T-helper 2 cell treated with Interferon-gamma antibody and Interleukin-4, amounts not matched to agents 5 μg/mL and 100 μg/mL, for 36 hours (primary cell): ENCODE data around the gene IFNA21.
"Not testable (repeated sequence)": the region's sequence is repeated elsewhere in the genome, so short reads cannot be mapped to it uniquely, and the experiment has no call there.

Source experiments
- DNase-seq: peaks from one replicate; pipeline ENCODE4 v3.0.0; 2021; ENCODE audit warnings: low spot score
- H3K27ac Mint-ChIP-seq: one replicate; pipeline ENCODE4 v1.8.0; 2021; ENCODE audit warnings: mild to moderate bottlenecking, mixed read lengths
- H3K27me3 Mint-ChIP-seq: one replicate; pipeline ENCODE4 v1.8.0; 2021; ENCODE audit warnings: low read depth, mixed read lengths
- H3K36me3 Mint-ChIP-seq: one replicate; pipeline ENCODE4 v1.8.0; 2021; ENCODE audit warnings: low read depth, mixed read lengths
- H3K4me1 Mint-ChIP-seq: one replicate; pipeline ENCODE4 v1.8.0; 2021; ENCODE audit warnings: low read depth, mixed read lengths
- H3K4me3 Mint-ChIP-seq: one replicate; pipeline ENCODE4 v1.8.0; 2022; ENCODE audit warnings: mild to moderate bottlenecking, moderate library complexity, mixed read lengths
- H3K9me3 Mint-ChIP-seq: one replicate; pipeline ENCODE4 v1.8.0; 2021; ENCODE audit warnings: mixed read lengths

Gene IFNA21

DNA sequence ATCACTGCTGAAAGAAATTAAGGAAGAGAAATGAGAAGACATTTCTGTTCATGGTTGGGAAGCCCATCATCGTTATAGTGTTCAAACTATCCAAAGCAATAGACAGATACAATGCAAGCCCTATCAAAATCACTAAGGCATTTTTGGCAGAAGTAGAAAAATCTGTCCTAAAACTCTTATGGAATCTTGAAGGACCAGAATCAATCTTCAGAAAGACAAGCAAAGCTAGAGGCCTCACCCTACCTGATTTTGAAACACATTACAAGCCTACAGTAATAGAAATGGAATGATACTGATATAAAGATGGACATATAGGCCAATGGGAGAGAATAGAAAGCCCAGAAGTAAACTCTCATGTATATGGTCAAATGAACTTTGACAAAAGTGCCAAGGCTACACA lies 4.9 kb upstream of the IFNA21 start:
- H3K4me3 Mint-ChIP-seq: no peak overlapping the region
- no peak overlapping the region for H3K27ac Mint-ChIP-seq
- H3K27me3 Mint-ChIP-seq: peaks cover 62% of the 10 kb centered on the region
- no peaks in the 10 kb centered on the region for H3K9me3 Mint-ChIP-seq
- H3K36me3 Mint-ChIP-seq: no peaks in the 10 kb centered on the region
- peaks cover 5% of the 10 kb centered on the region for H3K4me1 Mint-ChIP-seq
- no peak for DNase-seq

DNA sequence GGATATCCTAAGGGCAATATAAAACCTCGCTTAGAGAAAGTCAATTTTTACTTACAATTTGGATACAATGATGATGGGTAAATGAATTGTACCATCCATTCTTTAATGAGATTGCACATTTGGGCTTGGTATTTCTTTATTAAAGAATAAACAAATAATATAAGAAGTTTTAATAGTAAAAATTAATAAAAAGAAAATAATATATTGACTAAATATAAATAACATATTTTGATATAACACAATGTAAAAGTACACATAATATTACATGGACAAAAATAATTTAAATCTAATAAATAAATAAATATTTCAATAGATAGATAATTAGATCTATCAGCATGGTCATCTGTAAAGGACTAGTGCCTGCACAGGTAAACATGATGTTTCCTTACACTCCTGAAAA lies 944 bp downstream of the IFNA21 start:
- peaks cover 33% of the 10 kb centered on the region for H3K27me3 Mint-ChIP-seq
- peaks cover 28% of the 10 kb centered on the region for H3K4me1 Mint-ChIP-seq
- no peak for DNase-seq
- H3K27ac Mint-ChIP-seq: no peak overlapping the region
- peaks cover 9% of the 10 kb centered on the region for H3K9me3 Mint-ChIP-seq
- no peak overlapping the region for H3K4me3 Mint-ChIP-seq
- peaks cover 9% of the 10 kb centered on the region for H3K36me3 Mint-ChIP-seq

DNA sequence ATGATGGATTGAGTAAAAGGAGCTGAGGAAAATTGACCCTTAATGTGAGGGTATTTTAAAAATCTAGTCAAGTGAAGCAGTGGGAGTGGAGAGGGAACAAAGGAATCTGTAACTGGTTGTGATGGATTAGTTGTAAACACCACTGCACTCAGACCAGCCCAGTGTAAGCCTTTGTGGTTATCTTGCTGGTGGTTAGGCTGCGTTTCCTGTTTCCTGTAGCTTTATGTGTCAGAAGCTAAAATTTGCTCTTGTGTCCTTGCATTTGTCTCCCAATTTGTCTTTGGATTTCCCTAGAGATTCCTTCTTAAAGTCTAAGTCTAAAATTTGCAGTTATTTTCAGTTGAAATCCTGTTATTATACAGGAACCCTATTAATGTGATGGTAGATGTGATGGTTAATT lies 6.3 kb downstream of the IFNA21 start:
- Mint-ChIP-seq H3K27ac (peak overlapping the region; percentile 17), H3K4me3 (peak overlapping the region; percentile 77), H3K9me3 (peaks cover 28% of the 10 kb centered on the region), H3K27me3 (no peaks in the 10 kb centered on the region), H3K4me1 (peaks cover 58% of the 10 kb centered on the region), H3K36me3 (peaks cover 18% of the 10 kb centered on the region)
- peak; percentile 37 for DNase-seq

DNA sequence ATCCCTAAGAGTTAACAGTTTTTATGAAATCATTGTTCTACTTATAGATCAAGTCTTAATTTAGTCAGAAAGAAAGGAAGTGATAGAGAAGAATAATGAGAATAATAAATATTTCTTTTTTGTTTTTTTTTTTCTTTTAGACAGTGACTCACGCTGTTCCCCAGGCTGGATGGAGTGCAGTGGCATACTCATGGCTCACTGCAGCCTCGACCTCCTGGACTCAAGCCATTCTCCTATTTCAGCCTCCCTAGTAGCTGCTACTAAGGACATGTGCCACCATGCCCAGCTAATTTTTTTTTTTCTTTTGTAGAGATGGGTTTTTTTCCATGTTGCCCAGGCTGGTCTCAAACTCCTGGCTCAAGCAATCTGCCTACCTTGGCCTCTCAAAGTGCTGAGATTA lies 11.0 kb downstream of the IFNA21 start:
- H3K9me3 Mint-ChIP-seq: peaks cover 19% of the 10 kb centered on the region
- H3K27me3 Mint-ChIP-seq: peaks cover 11% of the 10 kb centered on the region
- peaks cover 38% of the 10 kb centered on the region for H3K4me1 Mint-ChIP-seq
- no peak overlapping the region for H3K4me3 Mint-ChIP-seq
- H3K36me3 Mint-ChIP-seq: peaks cover 9% of the 10 kb centered on the region
- no peak for DNase-seq
- H3K27ac Mint-ChIP-seq: no peak overlapping the region

GRCh38 chr9:21154018-21154608 lies 12.3 kb downstream of the IFNA21 start:
- H3K36me3 Mint-ChIP-seq: peaks cover 11% of the 10 kb centered on the region
- no peak for DNase-seq
- no peak overlapping the region for H3K27ac Mint-ChIP-seq
- H3K4me1 Mint-ChIP-seq: peaks cover 28% of the 10 kb centered on the region
- H3K4me3 Mint-ChIP-seq: peak overlapping the region; percentile 7
- H3K9me3 Mint-ChIP-seq: peaks cover 19% of the 10 kb centered on the region
- H3K27me3 Mint-ChIP-seq: peaks cover 17% of the 10 kb centered on the region

DNA sequence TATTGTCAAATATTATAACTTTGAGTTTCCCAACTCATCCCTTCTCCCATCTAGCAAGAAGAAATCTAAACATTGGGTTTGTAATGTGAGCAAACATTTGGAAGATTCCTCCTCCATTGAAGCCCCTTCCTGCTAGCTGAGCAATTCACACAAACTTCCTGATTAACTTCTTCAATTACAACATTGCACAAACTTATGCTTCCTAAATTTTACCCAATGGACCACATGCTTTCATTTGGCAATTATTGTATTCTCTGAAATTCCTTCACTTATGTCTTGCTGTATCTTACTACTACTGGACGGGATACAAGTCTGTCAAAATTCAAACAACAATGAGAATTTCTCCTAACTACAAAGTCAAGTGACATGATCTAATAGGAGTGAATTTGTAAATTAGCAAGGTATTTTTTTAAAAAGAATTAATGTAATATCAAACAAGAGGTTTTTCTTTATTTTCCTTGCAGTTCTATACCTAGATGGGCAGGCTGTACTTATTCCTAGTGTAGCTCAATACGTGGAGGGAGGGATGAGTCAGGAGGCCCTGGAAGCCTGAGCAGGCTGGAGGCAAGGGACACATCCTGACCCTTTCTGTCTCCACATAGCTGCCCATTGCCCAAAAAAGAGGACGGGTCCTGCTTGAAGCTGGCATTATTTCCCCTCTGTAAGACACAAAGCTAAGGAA lies 13.0 kb downstream of the IFNA21 start:
- H3K36me3 Mint-ChIP-seq: peaks cover 10% of the 10 kb centered on the region
- DNase-seq: no peak
- no peak overlapping the region for H3K4me3 Mint-ChIP-seq
- peaks cover 18% of the 10 kb centered on the region for H3K27me3 Mint-ChIP-seq
- peaks cover 22% of the 10 kb centered on the region for H3K9me3 Mint-ChIP-seq
- peaks cover 24% of the 10 kb centered on the region for H3K4me1 Mint-ChIP-seq
- H3K27ac Mint-ChIP-seq: no peak overlapping the region

- Mint-ChIP-seq H3K36me3 (peaks cover 37% of the 10 kb centered on the region), H3K9me3 (peaks cover 52% of the 10 kb centered on the region), H3K4me1 (peaks cover 35% of the 10 kb centered on the region), H3K27me3 (peaks cover 11% of the 10 kb centered on the region), H3K4me3 (peak overlapping the region; percentile 48), H3K27ac (peak overlapping the region; percentile 87)
- no peak for DNase-seq
Measured at GRCh38 chr9:21144603-21145002, 21.9 kb downstream of the IFNA21 start.

DNA sequence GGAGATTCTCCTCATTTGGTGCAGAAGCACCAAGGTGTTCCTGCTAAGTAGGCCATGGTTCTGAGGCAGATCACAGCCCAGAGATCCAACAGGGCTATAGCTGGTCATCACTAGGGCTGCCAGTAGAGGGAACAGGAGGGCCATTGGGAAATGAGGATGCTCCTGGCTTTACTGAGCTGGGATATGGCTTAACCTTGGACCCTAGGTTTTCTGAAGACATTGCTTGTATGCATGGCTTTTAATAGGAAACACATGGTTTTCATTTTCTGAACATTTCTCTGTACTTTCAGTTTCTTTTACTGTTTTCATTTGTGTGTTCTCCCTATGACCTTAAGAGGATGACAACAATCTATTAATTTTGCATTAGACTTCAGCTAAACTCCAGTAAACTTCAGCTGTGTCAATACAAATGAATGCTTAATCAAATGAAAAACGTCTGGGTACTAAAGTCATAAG lies 25.0 kb downstream of the IFNA21 start, which contains the start of gene IFNW1:
Gene IFNW1, minus strand, starts transcription at position 406 of the 456 bp plus-strand sequence. Its CDS starts 262 bp downstream, at position 144.
- Mint-ChIP-seq H3K36me3 (peaks cover 20% of the 10 kb centered on the region), H3K4me1 (peaks cover 33% of the 10 kb centered on the region), H3K4me3 (no peak within 1 kb of the TSS), H3K27ac (no peak within 1 kb of the TSS), H3K27me3 (peaks cover 15% of the 10 kb centered on the region), H3K9me3 (peaks cover 26% of the 10 kb centered on the region)
- no peak for DNase-seq

DNA sequence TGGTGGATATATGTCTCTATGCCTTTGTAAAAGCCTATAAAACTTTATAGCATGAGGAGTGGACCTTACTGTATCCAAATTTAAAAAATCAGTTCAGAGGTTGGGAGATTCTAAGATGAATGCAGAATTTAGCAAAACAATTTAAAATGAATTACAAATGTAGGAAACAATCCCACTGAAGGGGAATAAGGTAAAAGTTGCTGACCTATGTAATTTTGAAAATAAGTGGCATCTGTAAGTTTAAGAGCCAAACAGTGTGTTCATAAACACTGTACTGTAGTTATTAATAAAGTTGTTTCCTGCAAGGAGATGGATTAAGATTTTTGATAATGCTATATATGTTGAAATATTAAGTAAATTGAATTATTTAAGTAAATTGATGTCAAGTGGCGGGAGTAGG lies 29.4 kb downstream of the IFNA21 start:
- no peaks in the 10 kb centered on the region for H3K36me3 Mint-ChIP-seq
- peaks cover 9% of the 10 kb centered on the region for H3K4me1 Mint-ChIP-seq
- no peak overlapping the region for H3K4me3 Mint-ChIP-seq
- H3K27me3 Mint-ChIP-seq: peaks cover 33% of the 10 kb centered on the region
- H3K27ac Mint-ChIP-seq: no peak overlapping the region
- no peaks in the 10 kb centered on the region for H3K9me3 Mint-ChIP-seq
- no peak for DNase-seq

DNA sequence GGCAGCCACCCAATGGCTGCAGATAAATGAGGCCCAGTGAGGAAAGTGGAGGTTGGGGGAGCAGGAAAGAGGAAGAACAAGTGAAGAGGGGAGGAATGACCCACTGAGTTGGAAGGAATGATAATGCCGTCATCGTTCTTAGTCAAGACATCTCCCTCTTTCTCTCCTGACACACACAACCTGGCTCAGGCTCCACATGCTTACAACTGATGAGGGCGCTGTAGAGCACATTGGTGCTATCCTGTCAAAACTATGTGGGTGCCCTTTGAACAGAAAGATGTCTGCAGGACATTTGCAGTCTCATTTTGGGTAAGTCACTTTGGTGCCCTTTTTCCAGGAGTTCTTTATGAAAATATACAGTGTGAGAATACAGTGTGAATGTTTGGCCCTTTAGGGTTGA lies 30.7 kb downstream of the IFNA21 start:
- Mint-ChIP-seq H3K36me3 (no peaks in the 10 kb centered on the region), H3K27ac (no peak overlapping the region), H3K4me3 (no peak overlapping the region), H3K27me3 (peaks cover 36% of the 10 kb centered on the region), H3K9me3 (no peaks in the 10 kb centered on the region), H3K4me1 (no peaks in the 10 kb centered on the region)
- DNase-seq: no peak

GRCh38 chr9:21128186-21128585 lies 38.3 kb downstream of the IFNA21 start:
- not testable (repeated sequence) for DNase-seq, H3K4me3 Mint-ChIP-seq, H3K27ac Mint-ChIP-seq
- H3K27me3 Mint-ChIP-seq: peaks cover 28% of the 10 kb centered on the region
- peaks cover 24% of the 10 kb centered on the region for H3K9me3 Mint-ChIP-seq
- peaks cover 12% of the 10 kb centered on the region for H3K36me3 Mint-ChIP-seq
- H3K4me1 Mint-ChIP-seq: peaks cover 13% of the 10 kb centered on the region

DNA sequence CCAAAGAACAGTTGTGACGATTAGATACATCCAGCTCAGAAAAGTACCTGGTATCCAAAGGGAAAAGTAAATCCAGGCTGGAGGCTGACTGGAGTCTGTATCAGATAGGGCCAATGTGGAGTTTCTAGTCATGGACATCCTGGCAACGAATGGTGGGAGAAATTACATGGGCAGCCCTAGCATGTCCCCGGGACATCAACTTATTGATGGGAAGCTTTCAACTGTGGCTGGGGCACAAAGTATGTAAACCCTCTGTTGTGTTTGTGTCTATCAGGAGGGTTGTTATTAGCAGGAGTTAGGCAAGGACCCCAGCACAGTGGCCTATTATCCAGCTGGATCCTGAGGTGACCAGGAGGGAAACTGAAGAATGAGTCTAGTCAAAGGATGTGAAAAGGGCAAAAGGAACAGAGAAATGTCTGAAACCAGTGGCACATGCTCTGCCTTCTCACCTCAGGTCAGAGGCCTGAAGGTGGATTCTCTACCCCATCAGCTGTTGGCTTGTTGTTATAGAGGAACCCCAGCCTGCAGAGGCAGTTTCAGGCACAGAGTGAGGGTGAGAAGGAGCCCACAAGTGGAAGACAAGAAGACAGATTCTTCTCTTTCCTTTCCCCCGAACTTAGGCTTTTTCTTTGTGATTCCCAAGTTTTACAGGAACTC lies 44.7 kb downstream of the IFNA21 start:
- Mint-ChIP-seq H3K4me3 (no peak overlapping the region), H3K27ac (no peak overlapping the region), H3K4me1 (peaks cover 3% of the 10 kb centered on the region), H3K27me3 (peaks cover 43% of the 10 kb centered on the region), H3K36me3 (no peaks in the 10 kb centered on the region), H3K9me3 (peaks cover 6% of the 10 kb centered on the region)
- no peak for DNase-seq

GRCh38 chr9:21121079-21121478 lies 45.4 kb downstream of the IFNA21 start:
- peaks cover 42% of the 10 kb centered on the region for H3K27me3 Mint-ChIP-seq
- peaks cover 3% of the 10 kb centered on the region for H3K4me1 Mint-ChIP-seq
- no peaks in the 10 kb centered on the region for H3K36me3 Mint-ChIP-seq
- H3K27ac Mint-ChIP-seq: no peak overlapping the region
- H3K9me3 Mint-ChIP-seq: no peaks in the 10 kb centered on the region
- no peak overlapping the region for H3K4me3 Mint-ChIP-seq
- no peak for DNase-seq

- Mint-ChIP-seq H3K27me3 (peaks cover 39% of the 10 kb centered on the region), H3K27ac (no peak overlapping the region), H3K4me1 (peaks cover 3% of the 10 kb centered on the region), H3K9me3 (no peaks in the 10 kb centered on the region), H3K4me3 (no peak overlapping the region), H3K36me3 (no peaks in the 10 kb centered on the region)
- DNase-seq: no peak
Measured at GRCh38 chr9:21119093-21119770, 47.2 kb downstream of the IFNA21 start.
